Trophoblast cell (in vitro differentiated cells and primary cell): ENCODE results near the gene PURB.

ENCODE experiments used
- DNase-seq, 2 donors: peaks; one replicate each; pipeline ENCODE4 v3.0.0-alpha.2; 2016
- H2AFZ ChIP-seq: 2 replicates; pipeline ENCODE4 v1.6.1; 2013; ENCODE audit warnings: low read length, moderate library complexity, mild to moderate bottlenecking; ENCODE audit not compliant: insufficient read depth, poor library complexity
- H2AK5ac ChIP-seq: 2 replicates; pipeline ENCODE4 v1.6.1; 2013; ENCODE audit warnings: mild to moderate bottlenecking, low read length
- H2BK120ac ChIP-seq: 2 replicates; pipeline ENCODE4 v1.6.1; 2013; ENCODE audit warnings: low read length, mild to moderate bottlenecking, moderate library complexity; ENCODE audit not compliant: insufficient read depth, poor library complexity
- H2BK12ac ChIP-seq: 2 replicates; pipeline ENCODE4 v1.6.1; 2013; ENCODE audit warnings: mild to moderate bottlenecking, low read length, moderate library complexity
- H2BK5ac ChIP-seq: 2 replicates; pipeline ENCODE4 v1.6.1; 2013; ENCODE audit warnings: low read length, low read depth, moderate library complexity, mild to moderate bottlenecking; ENCODE audit not compliant: poor library complexity
- H3K14ac ChIP-seq: 2 replicates; pipeline ENCODE4 v1.6.1; 2013; ENCODE audit warnings: mild to moderate bottlenecking, low read length
- H3K18ac ChIP-seq: 2 replicates; pipeline ENCODE4 v1.6.1; 2013; ENCODE audit warnings: mild to moderate bottlenecking, low read length
- H3K23ac ChIP-seq: 2 replicates; pipeline ENCODE4 v1.6.1; 2013; ENCODE audit warnings: low read length
- H3K27ac ChIP-seq: 2 replicates; pipeline ENCODE4 v1.5.1; 2013; ENCODE audit warnings: low read depth, mild to moderate bottlenecking, inconsistent platforms, low read length, moderate library complexity
- H3K27me3 ChIP-seq: 2 replicates; pipeline ENCODE4 v1.6.1; 2013; ENCODE audit warnings: inconsistent platforms, mild to moderate bottlenecking, low read length, moderate library complexity; ENCODE audit not compliant: insufficient read depth
- H3K36me3 ChIP-seq, 2 experiments: 1 replicate in 1 of 2; 2 replicates in 1 of 2; pipeline ENCODE4 v1.6.1; 2013; ENCODE audit warnings: low read length in 2 of 2, mild to moderate bottlenecking in 2 of 2, moderate library complexity in 1 of 2; ENCODE audit not compliant: insufficient read depth in 2 of 2, control insufficient read depth in 1 of 2
- H3K4ac ChIP-seq: 2 replicates; pipeline ENCODE4 v1.6.1; 2013; ENCODE audit warnings: low read depth, mild to moderate bottlenecking, low read length, moderate library complexity
- H3K4me1 ChIP-seq, 2 experiments: 1 replicate in 1 of 2; 2 replicates in 1 of 2; pipeline ENCODE4 v1.6.1; 2013; ENCODE audit warnings: low read length in 2 of 2, mild to moderate bottlenecking in 2 of 2, moderate library complexity in 1 of 2; ENCODE audit not compliant: insufficient read depth in 2 of 2, control insufficient read depth in 1 of 2
- H3K4me2 ChIP-seq: 2 replicates; pipeline ENCODE4 v1.6.1; 2013; ENCODE audit warnings: inconsistent platforms, mild to moderate bottlenecking, low read length, moderate library complexity
- H3K4me3 ChIP-seq: 2 replicates; pipeline ENCODE4 v1.5.1; 2013; ENCODE audit warnings: mild to moderate bottlenecking, low read depth, low read length, inconsistent platforms
- H3K79me1 ChIP-seq: one replicate; pipeline ENCODE4 v1.6.1; 2013; ENCODE audit warnings: low read length
- H3K79me2 ChIP-seq: 2 replicates; pipeline ENCODE4 v1.6.1; 2013; ENCODE audit warnings: low read length, mild to moderate bottlenecking; ENCODE audit not compliant: control insufficient read depth, insufficient read depth, poor library complexity
- H3K9ac ChIP-seq: 2 replicates; pipeline ENCODE4 v1.6.1; 2013; ENCODE audit warnings: mild to moderate bottlenecking, low read length
- H3K9me3 ChIP-seq: 2 replicates; pipeline ENCODE4 v1.6.1; 2013; ENCODE audit warnings: low read depth, mild to moderate bottlenecking, control low read depth, inconsistent platforms, low read length; ENCODE audit not compliant: insufficient read depth
- H4K12ac ChIP-seq: 2 replicates; pipeline ENCODE4 v1.6.1; 2013; ENCODE audit warnings: low read depth, mild to moderate bottlenecking, low read length, moderate library complexity
- H4K8ac ChIP-seq: 2 replicates; pipeline ENCODE4 v1.6.1; 2013; ENCODE audit warnings: low read depth, mild to moderate bottlenecking, low read length, moderate library complexity
- H4K91ac ChIP-seq: one replicate; pipeline ENCODE4 v1.6.1; 2013; ENCODE audit warnings: low read depth, mild to moderate bottlenecking, low read length, moderate library complexity
- WGBS: extraction: QIAGEN DNeasy Blood & Tissue Kit; methylation state at CpG from one replicate; pipeline ENCODE4 v1.1.7; 2013; ENCODE audit warnings: missing lambda C conversion rate; ENCODE audit not compliant: insufficient read length, insufficient coverage; ENCODE audit errors: extremely low coverage; 5-methylcytosine and 5-hydroxymethylcytosine counted together

PURB gene

DNA sequence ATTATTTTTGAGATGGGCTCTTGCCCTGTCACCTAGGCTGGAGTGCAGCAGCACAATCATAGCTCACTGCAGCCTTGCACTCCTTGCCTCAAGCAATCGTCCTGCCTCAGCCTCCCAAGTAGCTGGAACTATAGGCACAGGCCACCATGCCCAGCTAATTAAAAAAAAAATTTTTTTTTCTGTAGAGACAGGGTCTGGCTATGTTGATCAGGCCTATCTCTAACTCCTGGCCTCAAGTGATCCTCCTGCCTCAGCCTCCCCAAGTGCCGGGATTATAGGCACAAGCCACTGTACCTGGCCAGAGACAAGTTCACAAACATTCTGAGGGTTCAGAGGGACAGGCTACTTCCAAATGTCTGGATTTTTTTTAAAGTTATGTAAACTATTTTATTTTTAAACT, 32.1 kb upstream of the PURB start:
- no CpG with 5 or more reads among the region's 2 CpGs for WGBS
- no peak overlapping the region for H4K12ac ChIP-seq
- H3K79me1 ChIP-seq, result no peaks in the 10 kb centered on the region
- H3K4me3 ChIP-seq, result no peak overlapping the region
- H3K9me3 ChIP-seq, result peaks cover 2% of the 10 kb centered on the region
- H4K91ac ChIP-seq, result no peak overlapping the region
- no peak overlapping the region for H3K4ac ChIP-seq
- H3K27me3 ChIP-seq, result no peaks in the 10 kb centered on the region
- DNase-seq, result no peak
- no peak overlapping the region for H3K9ac ChIP-seq
- no peak overlapping the region for H3K18ac ChIP-seq
- no peak overlapping the region for H3K4me2 ChIP-seq
- H3K27ac ChIP-seq, result no peak overlapping the region
- H2AK5ac ChIP-seq, result no peak overlapping the region
- H3K79me2 ChIP-seq, result no peaks in the 10 kb centered on the region
- no peaks in the 10 kb centered on the region for H3K36me3 ChIP-seq
- H2AFZ ChIP-seq, result no peak overlapping the region
- H3K23ac ChIP-seq, result no peak overlapping the region
- H4K8ac ChIP-seq, result no peak overlapping the region
- H3K14ac ChIP-seq, result no peak overlapping the region
- no peak overlapping the region for H2BK12ac ChIP-seq
- H2BK120ac ChIP-seq, result no peak overlapping the region
- no peaks in the 10 kb centered on the region for H3K4me1 ChIP-seq
- H2BK5ac ChIP-seq, result no peak overlapping the region

GRCh38 chr7:44914992-44915607, 29.8 kb upstream of the PURB start:
- H3K14ac ChIP-seq, result no peak overlapping the region
- no peak overlapping the region for H3K27ac ChIP-seq
- no peaks in the 10 kb centered on the region for H3K27me3 ChIP-seq
- H2BK120ac ChIP-seq, result no peak overlapping the region
- H2AFZ ChIP-seq, result no peak overlapping the region
- peaks cover 2% of the 10 kb centered on the region for H3K9me3 ChIP-seq
- H4K12ac ChIP-seq, result no peak overlapping the region
- DNase-seq, result no peak
- H3K23ac ChIP-seq, result no peak overlapping the region
- no peak overlapping the region for H2BK12ac ChIP-seq
- H3K4me1 ChIP-seq, result no peaks in the 10 kb centered on the region
- no peak overlapping the region for H3K4ac ChIP-seq
- H2BK5ac ChIP-seq, result no peak overlapping the region
- H4K8ac ChIP-seq, result no peak overlapping the region
- H3K18ac ChIP-seq, result no peak overlapping the region
- no peaks in the 10 kb centered on the region for H3K79me1 ChIP-seq
- no peak overlapping the region for H2AK5ac ChIP-seq
- H3K4me2 ChIP-seq, result no peak overlapping the region
- H3K4me3 ChIP-seq, result no peak overlapping the region
- no peaks in the 10 kb centered on the region for H3K36me3 ChIP-seq
- no peaks in the 10 kb centered on the region for H3K79me2 ChIP-seq
- no CpG with 5 or more reads among the region's 10 CpGs for WGBS
- H3K9ac ChIP-seq, result no peak overlapping the region
- no peak overlapping the region for H4K91ac ChIP-seq

DNA sequence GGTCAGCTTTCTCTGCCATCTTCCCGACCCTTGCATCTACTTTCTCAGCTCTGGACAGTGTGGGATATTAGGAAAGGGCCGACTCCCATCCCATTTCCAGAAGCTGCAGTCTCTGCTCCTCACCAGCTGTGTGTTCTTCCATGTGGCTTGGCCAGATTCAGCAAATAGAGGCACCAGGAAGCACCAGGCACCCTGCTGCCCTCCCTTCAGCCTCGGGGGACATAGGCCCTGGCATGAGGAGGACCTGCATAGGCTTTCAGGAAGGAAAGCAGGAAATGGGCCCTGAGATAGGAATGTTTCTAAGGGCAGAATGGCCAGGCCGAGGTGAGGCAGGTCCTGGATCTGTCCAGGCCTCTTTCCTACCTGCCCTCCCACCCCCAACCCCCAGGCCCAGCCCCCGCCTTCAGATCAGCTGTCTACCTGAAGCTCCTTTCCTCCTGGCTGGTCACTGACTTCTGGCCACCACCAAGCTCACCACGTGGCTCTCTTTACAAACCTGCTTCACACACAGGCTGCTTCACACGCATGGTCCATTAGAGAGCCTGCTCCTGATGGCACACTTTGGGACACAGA, 27.5 kb upstream of the PURB start:
- Histone ChIP-seq H3K79me1 (no peaks in the 10 kb centered on the region), H3K18ac (no peak overlapping the region), H3K4me3 (no peak overlapping the region), H3K36me3 (no peaks in the 10 kb centered on the region), H4K8ac (no peak overlapping the region), H4K12ac (no peak overlapping the region), H2AK5ac (no peak overlapping the region), H3K79me2 (no peaks in the 10 kb centered on the region), H3K4me2 (no peak overlapping the region), H3K4ac (no peak overlapping the region), H2AFZ (no peak overlapping the region), H2BK5ac (no peak overlapping the region), H2BK120ac (no peak overlapping the region), H2BK12ac (no peak overlapping the region), H3K14ac (no peak overlapping the region), H3K9ac (no peak overlapping the region), H4K91ac (no peak overlapping the region), H3K23ac (no peak overlapping the region), H3K27me3 (no peaks in the 10 kb centered on the region), H3K4me1 (no peaks in the 10 kb centered on the region), H3K9me3 (no peaks in the 10 kb centered on the region), H3K27ac (no peak overlapping the region)
- no peak for DNase-seq
- no CpG with 5 or more reads among the region's 7 CpGs for WGBS

GRCh38 chr7:44911911-44912310, 26.6 kb upstream of the PURB start:
- H3K4me3 ChIP-seq, result peak overlapping the region; percentile 44
- H3K4me2 ChIP-seq, result no peak overlapping the region
- no peak overlapping the region for H4K8ac ChIP-seq
- H3K4ac ChIP-seq, result no peak overlapping the region
- no peak overlapping the region for H2AK5ac ChIP-seq
- H3K79me2 ChIP-seq, result no peaks in the 10 kb centered on the region
- no peaks in the 10 kb centered on the region for H3K27me3 ChIP-seq
- H3K79me1 ChIP-seq, result no peaks in the 10 kb centered on the region
- no peaks in the 10 kb centered on the region for H3K4me1 ChIP-seq
- no peak overlapping the region for H2BK5ac ChIP-seq
- H3K14ac ChIP-seq, result no peak overlapping the region
- H3K23ac ChIP-seq, result no peak overlapping the region
- no peak overlapping the region for H3K27ac ChIP-seq
- no peak overlapping the region for H2BK120ac ChIP-seq
- no peak overlapping the region for H4K12ac ChIP-seq
- no peaks in the 10 kb centered on the region for H3K36me3 ChIP-seq
- H3K18ac ChIP-seq, result no peak overlapping the region
- H4K91ac ChIP-seq, result no peak overlapping the region
- H2AFZ ChIP-seq, result no peak overlapping the region
- no peaks in the 10 kb centered on the region for H3K9me3 ChIP-seq
- no peak overlapping the region for H2BK12ac ChIP-seq
- no peak for DNase-seq
- H3K9ac ChIP-seq, result no peak overlapping the region
- no CpG with 5 or more reads among the region's 8 CpGs for WGBS
